Measurements from ENCODE around the gene TP53AIP1.
"Not testable (repeated sequence)": the region's sequence is repeated elsewhere in the genome, so short reads cannot be mapped to it uniquely, and the experiment has no call there.

Gene TP53AIP1

GRCh38 chr11:128925250-128925600 is 17.4 kb downstream of the TP53AIP1 start:
- DNase-seq (ENCODE audit: low spot score): no peak

DNA sequence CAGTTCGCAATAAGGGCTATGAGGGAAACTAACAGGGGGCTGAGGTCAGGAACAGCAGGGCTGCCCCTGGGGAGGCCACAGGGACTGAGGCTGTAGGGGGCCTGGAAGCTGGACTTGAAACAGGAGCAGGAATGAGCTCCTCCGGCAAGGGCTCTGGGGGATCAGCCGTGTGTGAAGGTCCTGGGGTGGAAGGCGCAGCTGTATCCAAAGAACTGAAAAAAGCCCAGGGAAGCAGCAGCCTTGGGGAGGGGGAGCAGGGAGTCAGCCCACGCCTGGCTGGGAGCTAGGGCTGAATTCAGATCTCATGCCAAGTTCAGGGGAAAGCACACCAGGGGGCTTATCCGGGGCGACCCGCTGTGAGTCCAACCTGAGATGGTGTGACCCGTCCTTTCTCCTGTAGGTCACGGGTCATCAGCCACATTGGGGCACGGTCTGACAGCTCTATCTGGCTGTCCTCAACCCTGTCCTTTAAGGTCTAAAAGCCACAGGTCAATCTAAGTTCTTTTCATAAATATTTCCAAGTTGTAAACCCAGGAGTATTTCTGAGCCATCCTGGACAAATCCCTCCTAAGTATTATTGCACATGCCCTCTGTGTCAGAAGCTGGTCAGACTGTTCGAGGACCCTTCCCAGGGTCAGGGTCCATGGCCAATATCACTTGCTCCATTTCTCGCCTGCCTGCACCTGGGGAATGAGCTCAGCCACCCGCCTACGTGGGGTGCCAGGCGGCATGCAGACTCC is 18.0 kb downstream of the TP53AIP1 start:
- no peak for DNase-seq (ENCODE audit: low spot score)

- DNase-seq (ENCODE audit: low spot score): no peak
Observed at GRCh38 chr11:128924104-128924503, 18.6 kb downstream of the TP53AIP1 start.

DNA sequence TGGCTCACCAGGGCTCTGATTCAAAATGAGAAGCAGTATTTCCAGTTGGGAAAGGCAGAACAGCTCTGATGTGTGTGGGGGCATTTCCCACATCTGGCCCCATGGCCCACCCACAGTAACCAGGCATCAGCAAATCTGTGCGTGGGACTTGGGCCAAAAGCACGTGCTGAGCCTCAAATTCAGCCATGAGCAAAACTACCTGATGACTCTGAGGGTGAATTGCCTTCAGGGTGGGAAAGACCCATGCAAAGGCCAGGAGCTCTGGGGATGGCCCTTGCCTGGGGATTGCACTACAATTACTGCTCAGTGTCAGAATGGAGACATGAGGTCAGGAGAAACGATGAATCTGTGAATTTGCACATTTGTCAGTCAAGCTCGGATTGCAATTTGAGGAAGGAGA is 20.9 kb downstream of the TP53AIP1 start:
- no peak for DNase-seq (ENCODE audit: low spot score)

- no peak for DNase-seq (ENCODE audit: low spot score)
Observed at GRCh38 chr11:128920666-128921065, 22.0 kb downstream of the TP53AIP1 start.

DNA sequence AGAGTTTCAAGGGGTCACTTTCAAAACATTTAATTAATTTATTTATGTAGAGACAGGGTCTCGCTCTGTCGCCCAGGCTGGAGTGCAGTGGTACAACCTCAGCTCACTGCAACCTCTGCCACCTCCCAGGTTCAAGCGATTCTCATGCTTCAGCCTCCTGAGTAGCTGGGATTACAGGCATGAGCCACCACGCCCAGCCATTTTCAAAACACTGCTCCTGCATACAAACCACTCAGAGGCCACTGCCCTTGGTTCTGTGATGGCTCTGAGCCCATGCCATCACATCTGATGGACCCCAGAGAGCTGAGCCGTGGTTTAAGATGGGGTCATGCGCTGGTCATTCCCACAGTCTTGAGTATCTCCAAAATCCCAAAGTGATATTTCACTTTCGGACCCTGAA is 23.0 kb downstream of the TP53AIP1 start:
- not testable (repeated sequence) for DNase-seq (ENCODE audit: low spot score)

- DNase-seq (ENCODE audit: low spot score): no peak
Observed at GRCh38 chr11:128919216-128919615, 23.5 kb downstream of the TP53AIP1 start.

DNA sequence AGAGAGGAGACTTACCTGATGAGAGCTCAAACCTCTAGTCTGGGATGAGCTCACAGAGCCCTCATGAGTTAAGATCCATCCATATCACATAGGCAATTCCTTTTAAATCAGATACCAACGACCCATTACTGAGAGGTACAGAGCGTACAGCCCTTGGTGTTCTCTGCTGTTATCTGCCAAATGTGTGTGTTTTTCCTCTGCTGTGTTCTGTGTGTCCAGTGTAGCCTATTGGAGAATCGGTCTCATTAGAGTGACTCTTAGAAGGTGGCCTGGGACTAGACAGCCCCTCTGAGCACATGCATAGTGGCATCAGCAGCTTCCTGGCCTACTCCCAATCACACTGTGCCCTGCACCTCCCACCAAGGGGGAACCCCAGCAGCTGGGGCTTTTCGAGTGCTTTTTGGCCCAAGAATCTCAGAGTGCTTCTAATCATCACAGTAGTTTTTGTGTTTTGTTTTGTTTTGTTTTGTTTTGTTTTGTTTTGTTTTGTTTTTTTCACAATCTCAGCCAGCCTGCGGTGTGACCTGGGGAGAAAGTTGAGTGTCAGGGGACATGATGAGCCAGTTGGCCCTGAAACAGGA is 25.4 kb downstream of the TP53AIP1 start:
- no peak for DNase-seq (ENCODE audit: low spot score)

DNA sequence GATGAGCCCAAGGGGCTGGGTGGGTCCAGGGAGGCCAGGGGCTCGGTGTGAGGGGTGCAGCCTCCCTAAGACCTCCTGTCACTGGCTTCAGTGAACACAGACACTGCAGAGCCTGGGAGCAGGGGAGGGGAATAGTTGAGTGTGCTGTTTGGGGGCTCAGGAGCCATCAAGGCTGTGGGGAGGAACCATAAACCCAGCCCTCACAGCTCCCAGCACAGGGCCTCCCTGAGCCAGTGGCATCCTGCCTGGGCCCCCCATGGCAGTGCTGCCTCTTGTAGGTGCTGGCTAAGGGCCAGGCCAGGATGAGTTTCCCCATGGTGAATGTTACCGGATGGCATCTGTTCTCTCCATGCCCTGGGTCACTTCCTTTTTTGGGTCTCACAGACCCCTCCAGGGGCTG is 26.0 kb downstream of the TP53AIP1 start:
- no peak for DNase-seq (ENCODE audit: low spot score)

GRCh38 chr11:128916037-128916572 is 26.6 kb downstream of the TP53AIP1 start:
- DNase-seq (ENCODE audit: low spot score): no peak

DNA sequence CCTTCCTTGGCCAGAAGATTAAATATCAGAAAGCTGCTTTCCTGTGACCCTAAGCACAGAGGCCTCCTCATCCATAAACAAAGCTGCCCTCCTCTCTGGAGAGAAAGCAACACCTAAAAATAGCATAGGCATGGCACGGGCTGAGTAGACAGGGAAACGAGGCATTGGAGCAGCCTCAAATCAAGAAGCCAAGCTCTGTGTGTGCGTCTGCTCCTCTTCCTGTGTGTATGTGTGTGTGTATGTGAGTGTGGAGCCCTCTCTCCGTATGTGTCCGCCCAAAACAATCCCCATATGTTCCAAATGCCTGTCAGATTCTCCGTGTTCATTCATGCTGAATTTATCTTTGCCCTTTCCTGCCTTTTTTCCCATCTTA is 27.5 kb downstream of the TP53AIP1 start:
- no peak for DNase-seq (ENCODE audit: low spot score)

DNA sequence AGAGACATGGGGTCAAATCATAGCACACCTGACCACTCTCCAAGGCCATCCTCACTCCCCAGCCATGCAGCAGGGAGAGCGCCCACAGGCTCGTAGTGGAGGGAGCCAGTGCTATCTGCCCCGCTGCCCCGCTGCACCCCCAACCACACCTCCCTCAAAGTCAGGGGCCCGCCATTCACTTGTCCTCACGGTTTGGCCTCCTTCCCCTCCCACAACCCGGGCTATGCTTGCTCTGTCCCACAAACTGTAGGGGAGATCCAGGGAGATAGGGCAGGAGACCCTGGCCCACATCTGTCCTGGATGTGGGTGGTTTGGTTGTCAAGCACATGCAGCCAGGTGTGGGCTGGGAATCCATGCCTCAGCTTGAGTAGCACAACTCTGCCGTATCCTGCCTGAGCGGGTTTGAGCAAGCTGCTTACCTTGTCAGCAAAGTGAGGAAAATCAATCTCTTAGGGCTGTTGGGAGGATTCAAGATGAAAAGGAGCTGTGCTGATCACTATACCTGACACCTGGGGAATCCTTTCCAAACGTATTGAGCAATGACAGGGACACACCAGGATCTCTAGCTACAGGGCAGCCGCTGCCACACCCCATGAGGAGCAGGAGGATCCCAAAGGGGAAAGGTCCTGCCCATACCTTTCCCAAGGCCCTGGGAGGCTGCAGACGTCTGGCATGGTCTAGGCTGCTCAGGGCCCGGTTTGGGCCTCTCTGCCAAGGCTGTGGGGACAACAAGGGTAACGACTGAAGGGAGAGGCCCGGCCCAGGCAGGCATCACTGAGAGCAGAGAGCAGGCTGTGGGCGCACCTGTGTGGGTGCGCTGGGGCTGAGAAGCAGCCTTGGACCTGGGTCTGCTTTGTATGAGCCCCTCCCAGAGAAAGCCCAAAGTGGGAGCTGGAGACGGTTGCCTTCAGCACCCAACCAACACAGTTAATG is 28.2 kb downstream of the TP53AIP1 start:
- DNase-seq (ENCODE audit: low spot score): no peak

- no peak for DNase-seq (ENCODE audit: low spot score)
Observed at GRCh38 chr11:128913806-128914205, 28.9 kb downstream of the TP53AIP1 start.

GRCh38 chr11:128911701-128912100 is 31.0 kb downstream of the TP53AIP1 start:
- no peak for DNase-seq (ENCODE audit: low spot score)

- DNase-seq (ENCODE audit: low spot score): no peak
Observed at GRCh38 chr11:128911239-128911638, 31.4 kb downstream of the TP53AIP1 start.

- DNase-seq (ENCODE audit: low spot score): no peak
Observed at GRCh38 chr11:128910576-128910975, 32.1 kb downstream of the TP53AIP1 start.

DNA sequence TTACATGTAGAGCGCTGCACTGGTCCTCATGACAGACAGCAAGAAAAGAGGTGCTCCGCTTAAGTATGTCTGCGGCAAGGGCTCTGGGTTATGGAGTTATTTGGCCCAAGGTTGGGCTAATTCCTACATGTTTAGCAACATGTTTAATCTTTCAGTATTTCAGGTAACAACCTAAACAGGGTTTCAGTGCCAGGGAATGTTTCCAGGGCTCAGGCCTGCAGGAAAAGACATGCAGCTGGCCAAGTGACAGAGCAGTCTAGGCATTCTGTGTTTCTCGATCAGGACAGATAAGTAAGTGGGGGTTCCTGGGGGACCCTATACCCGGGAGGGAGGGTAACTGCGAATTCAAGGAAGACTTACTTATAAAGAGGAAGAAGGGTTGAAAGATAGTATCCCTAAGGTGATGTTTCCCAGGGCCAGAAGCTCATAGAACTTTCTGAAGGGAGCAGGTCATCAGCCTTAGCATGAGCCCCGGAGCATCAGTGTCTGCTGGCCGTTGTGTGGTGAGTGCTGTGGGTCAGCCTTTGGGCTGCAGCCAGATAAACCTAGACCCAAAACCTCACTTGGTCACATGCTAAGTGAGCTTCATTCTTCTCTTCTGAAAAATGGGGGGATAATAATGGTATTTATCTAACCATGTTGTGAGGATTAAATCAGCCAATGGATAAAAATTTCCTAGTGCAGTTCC is 33.1 kb downstream of the TP53AIP1 start:
- no peak for DNase-seq (ENCODE audit: low spot score)

GRCh38 chr11:128908391-128909246 is 34.1 kb downstream of the TP53AIP1 start:
- no peak for DNase-seq (ENCODE audit: low spot score)

GRCh38 chr11:128907585-128907984 is 35.1 kb downstream of the TP53AIP1 start:
- DNase-seq (ENCODE audit: low spot score): no peak

DNA sequence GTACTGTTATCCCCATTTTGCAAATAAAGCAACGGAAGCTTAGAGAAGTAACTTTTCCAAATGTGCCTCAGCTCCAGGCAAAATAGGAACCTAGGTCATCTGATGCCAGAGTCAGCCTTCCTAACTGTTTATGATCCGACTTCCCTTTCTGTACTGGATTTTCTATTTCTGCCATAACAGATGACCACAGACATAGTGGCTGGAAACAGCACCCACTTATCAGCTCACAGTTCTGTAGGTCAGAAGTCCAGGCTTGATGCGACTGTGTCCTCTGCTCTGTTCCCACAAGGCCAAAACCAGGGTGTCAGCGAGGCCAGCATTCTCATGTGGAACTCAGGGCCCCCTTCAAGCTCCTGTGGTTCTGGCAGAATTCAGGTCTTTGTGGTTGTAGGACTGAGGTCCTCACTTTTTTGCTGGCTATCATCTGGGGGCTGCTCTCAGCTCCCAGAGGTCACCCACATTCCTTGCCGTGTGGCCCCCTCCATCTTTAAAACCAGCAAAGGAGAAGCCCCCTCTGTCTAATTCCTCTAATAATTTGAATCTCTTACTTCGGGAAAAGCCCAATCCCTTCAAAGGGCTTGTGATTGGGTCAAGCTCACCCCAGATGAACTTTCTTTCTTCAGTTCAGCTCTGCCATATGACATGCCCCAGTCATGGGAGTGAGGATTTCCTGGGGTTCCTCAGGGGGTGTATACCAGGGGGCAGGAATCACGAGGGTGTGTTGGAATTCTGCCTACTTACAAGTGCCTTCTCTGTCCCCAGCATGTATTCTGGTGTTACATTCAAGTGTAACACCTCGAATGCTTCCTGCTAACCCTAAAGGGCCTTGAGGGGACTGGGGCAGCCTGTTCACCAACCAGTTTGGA is 36.3 kb downstream of the TP53AIP1 start:
- DNase-seq (ENCODE audit: low spot score): no peak

All from RKO (cell line).